Neural crest cell (in vitro differentiated cells): ENCODE data around the gene NEK7. TPM values are rescaled to one million over a fixed set of nuclear protein-coding genes. Genes with fewer than 3 reads are reported as not detected.

Source experiments
- DNase-seq: peaks from one replicate; pipeline ENCODE4 v3.0.0; 2021; ENCODE audit warnings: low read depth, mixed read lengths, low spot score
- H3K27ac Mint-ChIP-seq: one replicate; pipeline ENCODE4 v1.8.0; 2021; ENCODE audit warnings: mild to moderate bottlenecking, mixed read lengths; ENCODE audit not compliant: unreplicated experiment
- H3K27me3 Mint-ChIP-seq: 2 replicates; pipeline ENCODE4 v1.8.0; 2021; ENCODE audit warnings: low read depth, mild to moderate bottlenecking, mixed read lengths
- H3K36me3 Mint-ChIP-seq: 2 replicates; pipeline ENCODE4 v1.8.0; 2021; ENCODE audit warnings: low read depth, mild to moderate bottlenecking, mixed read lengths
- H3K4me1 Mint-ChIP-seq: 2 replicates; pipeline ENCODE4 v1.8.0; 2021; ENCODE audit warnings: mixed read lengths
- H3K4me3 Mint-ChIP-seq: one replicate; pipeline ENCODE4 v1.8.0; 2021; ENCODE audit warnings: mild to moderate bottlenecking, mixed read lengths
- H3K9me3 Mint-ChIP-seq: 2 replicates; pipeline ENCODE4 v1.8.0; 2021; ENCODE audit warnings: mixed read lengths
- CTCF ChIP-seq: fragments of 200-600 bp; sonication (generic); conservative IDR thresholded peaks from 2 replicates; pipeline ENCODE4 v1.5.0; 2021; ENCODE audit warnings: antibody characterized with exemption, mild to moderate bottlenecking
- total RNA-seq: library from RNA; stranded (reverse); gene quantifications from 2 replicates; pipeline ENCODE4 v1.2.1, GENCODE V29; 2021

NEK7 gene
- total RNA-seq, 1 donor from 2014 or later = 12.5 TPM

DNA sequence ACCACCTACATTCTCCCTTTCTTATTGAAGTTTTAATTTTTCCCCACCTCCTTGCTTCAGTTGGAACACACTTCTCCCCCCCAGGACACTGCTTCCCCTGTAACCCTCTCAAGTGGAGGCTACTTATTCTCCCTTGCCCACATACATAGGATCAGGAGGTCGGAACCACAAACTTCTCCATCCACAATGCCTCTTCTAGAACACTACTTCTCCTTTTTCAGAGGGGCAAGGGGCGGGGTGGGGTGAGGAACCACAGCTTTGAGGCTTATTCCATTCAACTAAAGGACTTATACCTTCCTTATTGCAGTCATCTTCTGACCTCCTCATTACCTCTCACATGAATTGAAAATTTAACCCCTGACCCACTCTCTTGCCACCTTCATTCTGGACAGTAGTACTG is 81.3 kb downstream of the NEK7 start:
- Mint-ChIP-seq H3K27me3 (no peaks in the 10 kb centered on the region), H3K4me3 (no peak overlapping the region), H3K27ac (no peak overlapping the region), H3K9me3 (peaks cover 3% of the 10 kb centered on the region), H3K4me1 (peaks cover 12% of the 10 kb centered on the region), H3K36me3 (no peaks in the 10 kb centered on the region)
- no peak for TF ChIP-seq CTCF
- no peak for DNase-seq

GRCh38 chr1:198241553-198241952 is 84.8 kb downstream of the NEK7 start:
- H3K4me1 Mint-ChIP-seq = peaks cover 4% of the 10 kb centered on the region
- no peaks in the 10 kb centered on the region for H3K27me3 Mint-ChIP-seq
- DNase-seq = no peak
- H3K9me3 Mint-ChIP-seq = no peaks in the 10 kb centered on the region
- H3K27ac Mint-ChIP-seq = no peak overlapping the region
- no peak for TF ChIP-seq CTCF
- no peak overlapping the region for H3K4me3 Mint-ChIP-seq
- H3K36me3 Mint-ChIP-seq = peaks cover 4% of the 10 kb centered on the region

- peaks cover 2% of the 10 kb centered on the region for H3K9me3 Mint-ChIP-seq
- DNase-seq = no peak
- TF ChIP-seq CTCF = no peak
- H3K4me1 Mint-ChIP-seq = peaks cover 4% of the 10 kb centered on the region
- peaks cover 6% of the 10 kb centered on the region for H3K36me3 Mint-ChIP-seq
- no peak overlapping the region for H3K27ac Mint-ChIP-seq
- H3K4me3 Mint-ChIP-seq = no peak overlapping the region
- H3K27me3 Mint-ChIP-seq = no peaks in the 10 kb centered on the region
Observed at GRCh38 chr1:198244772-198245171, 88.0 kb downstream of the NEK7 start.

- Mint-ChIP-seq H3K4me1 (peaks cover 4% of the 10 kb centered on the region), H3K4me3 (no peak overlapping the region), H3K27ac (no peak overlapping the region), H3K36me3 (peaks cover 6% of the 10 kb centered on the region), H3K9me3 (peaks cover 2% of the 10 kb centered on the region), H3K27me3 (no peaks in the 10 kb centered on the region)
- DNase-seq = no peak
- TF ChIP-seq CTCF = no peak
Observed at GRCh38 chr1:198245379-198245778, 88.6 kb downstream of the NEK7 start.

DNA sequence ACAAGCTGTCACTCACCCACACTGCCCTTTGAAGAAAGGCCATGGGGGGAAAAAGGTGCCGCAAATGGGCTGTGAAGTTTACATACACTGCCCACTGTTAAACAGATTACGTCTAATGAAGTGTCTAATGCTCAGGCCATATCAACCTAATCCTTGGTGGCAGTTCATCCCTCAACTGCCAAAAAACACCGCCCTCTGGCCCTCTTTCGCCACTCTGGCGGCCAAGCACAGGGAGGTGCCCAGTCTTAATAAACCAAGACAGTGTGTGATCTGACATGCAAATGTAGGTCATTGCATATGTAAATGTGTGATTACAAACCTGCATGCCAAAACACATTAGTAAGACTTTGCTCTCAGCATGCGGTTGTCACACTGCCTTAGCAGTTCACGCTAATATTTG is 89.5 kb downstream of the NEK7 start:
- Mint-ChIP-seq H3K27me3 (no peaks in the 10 kb centered on the region), H3K9me3 (peaks cover 2% of the 10 kb centered on the region), H3K36me3 (peaks cover 6% of the 10 kb centered on the region), H3K4me1 (peaks cover 4% of the 10 kb centered on the region), H3K27ac (no peak overlapping the region), H3K4me3 (no peak overlapping the region)
- TF ChIP-seq CTCF = no peak
- no peak for DNase-seq

DNA sequence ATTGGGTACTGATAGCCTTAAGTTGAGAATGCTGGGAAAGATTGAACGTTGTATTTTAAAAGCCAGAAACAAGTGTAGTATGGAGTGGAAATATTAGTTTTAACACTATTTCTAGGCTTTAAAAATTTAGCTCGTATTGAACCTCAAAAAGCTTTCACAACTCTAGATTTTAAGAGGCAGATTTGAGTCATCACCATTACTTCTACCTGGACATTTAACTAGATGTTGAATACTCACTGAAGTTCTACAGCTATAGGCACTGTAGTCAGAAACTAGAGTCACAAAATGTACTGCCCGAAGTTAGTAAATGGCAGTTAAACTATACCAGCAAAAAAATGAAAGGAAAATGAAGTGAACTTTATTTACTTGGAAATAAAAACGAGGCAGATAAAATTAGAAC is 96.5 kb downstream of the NEK7 start:
- no peak overlapping the region for H3K27ac Mint-ChIP-seq
- no peaks in the 10 kb centered on the region for H3K4me1 Mint-ChIP-seq
- no peak overlapping the region for H3K4me3 Mint-ChIP-seq
- TF ChIP-seq CTCF = no peak
- no peaks in the 10 kb centered on the region for H3K9me3 Mint-ChIP-seq
- H3K36me3 Mint-ChIP-seq = peaks cover 4% of the 10 kb centered on the region
- DNase-seq = no peak
- H3K27me3 Mint-ChIP-seq = no peaks in the 10 kb centered on the region
